HCT116 (cell line): ENCODE data around the gene TOMM40. TPM values are rescaled to one million over a fixed set of nuclear protein-coding genes. Genes with fewer than 3 reads are reported as not detected.
A peak's percentile ranks its signal among the peaks of the same experiment; 100 is the strongest.

Experiments
- ATAC-seq: fragments of 200-7000 bp; cut with Tn5 transposase; 2 replicates; pipeline ENCODE4 v1.9.1; 2020; ENCODE audit warnings: mild to moderate bottlenecking, moderate library complexity
- BruUV-seq: library from RNA; stranded (reverse); fragments of 400-500 nt; replicated peaks from 2 replicates; lab custom pipeline; 2021; lab: Mats Ljungman, UMichigan
- CTCF ChIA-PET: fragments of 300-600 bp; sonication (Branson Sonifier 250); formaldehyde crosslinking; loops from one replicate; lab custom pipeline; 2021; ENCODE audit warnings: antibody characterized with exemption; lab: Charles Lee
- POLR2A ChIA-PET: fragments of 300-600, 350-600 bp; sonication (Branson Sonifier 250); formaldehyde crosslinking; loops from one replicate; lab custom pipeline; 2021; ENCODE audit warnings: antibody characterized with exemption; lab: Charles Lee
- RAD21 ChIA-PET, 2 experiments: fragments of 300-600 bp; sonication (Branson Sonifier 250); formaldehyde crosslinking; loops; one replicate each; lab custom pipeline; 2023; ENCODE audit warnings: low total read pairs in 2 of 2; ENCODE audit not compliant: uncharacterized antibody in 2 of 2, unreplicated experiment in 2 of 2, low non-redundant PET in 1 of 2; lab: Charles Lee
- DNase-seq: peaks from one replicate; pipeline ENCODE4 v3.0.0-alpha.2; 2010; ENCODE audit warnings: low read depth, low spot score
- H2AFZ ChIP-seq: fragments of 200-600 bp; shearing (Covaris generic), sonication (generic); 2 replicates; pipeline ENCODE4 v1.6.1; 2017; ENCODE audit warnings: low read depth, mixed run types, mixed read lengths, antibody characterized with exemption, low read length; ENCODE audit not compliant: poor library complexity, severe bottlenecking
- H3K27ac ChIP-seq: 2 replicates; pipeline ENCODE4 v1.5.1; 2012; ENCODE audit warnings: low read depth, low read length
- H3K27me3 ChIP-seq: fragments of 200-600 bp; sonication (generic); 2 replicates; pipeline ENCODE4 v1.6.1; 2016; ENCODE audit warnings: mixed run types, low read length, mixed read lengths; ENCODE audit not compliant: insufficient read depth
- H3K36me3 ChIP-seq, 2 experiments: fragments of 200-500 bp in 1 of 2; fragments of 200-600 bp in 1 of 2; sonication (Bioruptor generic) in 1 of 2; sonication (generic) in 1 of 2; 2 replicates each; pipeline versions ENCODE4 v1.5.1 to v1.6.1; 2014 to 2016; ENCODE audit warnings: low read length in 2 of 2, inconsistent platforms in 1 of 2, mixed read lengths in 1 of 2, mixed run types in 1 of 2; ENCODE audit not compliant: insufficient read depth in 2 of 2, control insufficient read depth in 1 of 2
- H3K4me1 ChIP-seq, 2 experiments: fragments of 200-600 bp in 1 of 2; sonication (generic) in 1 of 2; 2 replicates each; pipeline versions ENCODE4 v1.5.1 to v1.6.1; 2012 to 2017; ENCODE audit warnings: low read length in 2 of 2, inconsistent platforms in 1 of 2, mild to moderate bottlenecking in 1 of 2, mixed read lengths in 1 of 2, mixed run types in 1 of 2, moderate library complexity in 1 of 2; ENCODE audit not compliant: insufficient read depth in 2 of 2, control insufficient read depth in 1 of 2
- H3K4me2 ChIP-seq: fragments of 200-600 bp; sonication (generic); 2 replicates; pipeline ENCODE4 v1.6.1; 2017; ENCODE audit warnings: mixed run types, low read length, mixed read lengths
- H3K4me3 ChIP-seq, 2 experiments: fragments of 200-600 bp in 1 of 2; sonication (generic) in 1 of 2; replicated peaks in 1 of 2; 2 replicates each; pipeline ENCODE4 v1.5.1; 2011 to 2016; ENCODE audit warnings: low read length in 2 of 2, control low read depth in 1 of 2, low read depth in 1 of 2, mild to moderate bottlenecking in 1 of 2, mixed read lengths in 1 of 2, mixed run types in 1 of 2
- H3K79me2 ChIP-seq: fragments of 200-600 bp; sonication (generic); 2 replicates; pipeline ENCODE4 v1.6.1; 2017; ENCODE audit warnings: mild to moderate bottlenecking, mixed run types, low read length, moderate library complexity, mixed read lengths; ENCODE audit not compliant: insufficient read depth
- H3K9ac ChIP-seq: fragments of 200-600 bp; sonication (generic); 2 replicates; pipeline ENCODE4 v1.6.1; 2016; ENCODE audit warnings: low read length, mixed read lengths
- H3K9me2 ChIP-seq: fragments of 200-600 bp; sonication (generic), shearing (Covaris generic); 2 replicates; pipeline ENCODE4 v1.6.1; 2017; ENCODE audit warnings: mixed run types, mild to moderate bottlenecking, moderate library complexity; ENCODE audit not compliant: insufficient read depth
- H3K9me3 ChIP-seq, 2 experiments: fragments of 200-500 bp in 1 of 2; fragments of 200-600 bp in 1 of 2; sonication (Bioruptor generic) in 1 of 2; sonication (generic) in 1 of 2; 2 replicates each; pipeline ENCODE4 v1.6.1; 2014 to 2017; ENCODE audit warnings: low read length in 2 of 2, mixed read lengths in 2 of 2, inconsistent platforms in 1 of 2, low read depth in 1 of 2, mild to moderate bottlenecking in 1 of 2, mixed run types in 1 of 2, moderate library complexity in 1 of 2; ENCODE audit not compliant: control insufficient read depth in 1 of 2, insufficient read depth in 1 of 2
- H4K20me1 ChIP-seq: fragments of 200-600 bp; sonication (generic), shearing (Covaris generic); 2 replicates; pipeline ENCODE4 v1.6.1; 2017; ENCODE audit warnings: mixed run types, mild to moderate bottlenecking, moderate library complexity; ENCODE audit not compliant: insufficient read depth
- CBX3 ChIP-seq: IDR thresholded peaks from 2 replicates; pipeline ENCODE4 v1.6.1; 2012; ENCODE audit warnings: low read depth
- EGR1 ChIP-seq: IDR thresholded peaks from 2 replicates; pipeline ENCODE4 v1.6.1; 2012; ENCODE audit warnings: low read depth
- ELF1 ChIP-seq: IDR thresholded peaks from 2 replicates; pipeline ENCODE4 v1.6.1; 2012; ENCODE audit warnings: low read depth, borderline replicate concordance
- EZH2 ChIP-seq: fragments of 200-600 bp; sonication (generic); IDR thresholded peaks from 2 replicates; pipeline ENCODE4 v1.6.1; 2017; ENCODE audit warnings: antibody characterized with exemption, mixed run types
- EZH2phosphoT487 ChIP-seq: fragments of 200-600 bp; IDR thresholded peaks from 2 replicates; pipeline ENCODE4 v1.6.1; 2018; ENCODE audit warnings: antibody characterized with exemption, borderline replicate concordance
- FOSL1 ChIP-seq: IDR thresholded peaks from 2 replicates; pipeline ENCODE4 v1.6.1; 2012; ENCODE audit warnings: low read depth
- JUND ChIP-seq: IDR thresholded peaks from 2 replicates; pipeline ENCODE4 v1.6.1; 2012
- POLR2A ChIP-seq: IDR thresholded peaks from 2 replicates; pipeline ENCODE4 v1.7.0; 2011; ENCODE audit warnings: borderline replicate concordance; ENCODE audit not compliant: insufficient read depth, insufficient read length; ENCODE audit errors: extremely low read depth
- SIN3A ChIP-seq: IDR thresholded peaks from 2 replicates; pipeline ENCODE4 v1.6.1; 2012; ENCODE audit warnings: low read depth
- SP1 ChIP-seq: IDR thresholded peaks from 2 replicates; pipeline ENCODE4 v1.6.1; 2012; ENCODE audit warnings: low read depth
- SRF ChIP-seq: IDR thresholded peaks from 2 replicates; pipeline ENCODE4 v1.6.1; 2012; ENCODE audit warnings: low read depth
- YY1 ChIP-seq: IDR thresholded peaks from 2 replicates; pipeline ENCODE4 v1.6.1; 2011; ENCODE audit warnings: low read length, low read depth, moderate library complexity, mild to moderate bottlenecking; ENCODE audit not compliant: insufficient replicate concordance; ENCODE audit errors: extremely low read depth
- ZFX ChIP-seq: fragments of 450-650 bp; IDR thresholded peaks from 2 replicates; pipeline ENCODE4 v1.6.1; 2017
- ZNF274 ChIP-seq: fragments of 200-500 bp; sonication (Bioruptor generic); IDR thresholded peaks from 2 replicates; pipeline ENCODE4 v1.6.1; 2014; ENCODE audit warnings: mild to moderate bottlenecking, low read depth, low read length, inconsistent platforms
- intact Hi-C: fragments of 100-400 bp; cut with micrococcal nuclease; formaldehyde crosslinking; loops from 2 replicates; pipeline ENCODE4 v1.10.0; 2022
- total RNA-seq: library from RNA; stranded (reverse); gene quantifications from one replicate; pipeline ENCODE4 v1.2.1, GENCODE V29; 2021; ENCODE audit not compliant: unreplicated experiment
- TF ChIP-seq, protein P1 (sequence below): IDR thresholded peaks from 2 replicates; pipeline ENCODE4 v1.6.1; 2012
- TF ChIP-seq, protein P2 (sequence below): IDR thresholded peaks from 2 replicates; pipeline ENCODE4 v1.6.1; 2012; ENCODE audit warnings: low read depth
- TF ChIP-seq, protein P3 (sequence below): IDR thresholded peaks from 2 replicates; pipeline ENCODE4 v1.6.1; 2012
- TF ChIP-seq, protein P4 (sequence below), 3 experiments: fragments of 200-600 bp in 1 of 3; sonication (generic) in 1 of 3; IDR thresholded peaks in 2 of 3; conservative IDR thresholded peaks in 1 of 3; 2 replicates each; pipeline ENCODE4 v1.5.1; 2012 to 2017; ENCODE audit warnings: low read depth in 2 of 3, low read length in 2 of 3, antibody characterized with exemption in 1 of 3, borderline replicate concordance in 1 of 3, control low read depth in 1 of 3, mild to moderate bottlenecking in 1 of 3, mixed read lengths in 1 of 3, mixed run types in 1 of 3, moderate library complexity in 1 of 3; ENCODE audit not compliant: insufficient read depth in 1 of 3
- TF ChIP-seq, protein P5 (sequence below): IDR thresholded peaks from 2 replicates; pipeline ENCODE4 v1.6.1; 2011; ENCODE audit warnings: mild to moderate bottlenecking, low read length, moderate library complexity; ENCODE audit not compliant: insufficient replicate concordance; ENCODE audit errors: extremely low read depth

The TOMM40 gene
- total RNA-seq, 1 experiment from 2014 or later = 178 TPM

DNA sequence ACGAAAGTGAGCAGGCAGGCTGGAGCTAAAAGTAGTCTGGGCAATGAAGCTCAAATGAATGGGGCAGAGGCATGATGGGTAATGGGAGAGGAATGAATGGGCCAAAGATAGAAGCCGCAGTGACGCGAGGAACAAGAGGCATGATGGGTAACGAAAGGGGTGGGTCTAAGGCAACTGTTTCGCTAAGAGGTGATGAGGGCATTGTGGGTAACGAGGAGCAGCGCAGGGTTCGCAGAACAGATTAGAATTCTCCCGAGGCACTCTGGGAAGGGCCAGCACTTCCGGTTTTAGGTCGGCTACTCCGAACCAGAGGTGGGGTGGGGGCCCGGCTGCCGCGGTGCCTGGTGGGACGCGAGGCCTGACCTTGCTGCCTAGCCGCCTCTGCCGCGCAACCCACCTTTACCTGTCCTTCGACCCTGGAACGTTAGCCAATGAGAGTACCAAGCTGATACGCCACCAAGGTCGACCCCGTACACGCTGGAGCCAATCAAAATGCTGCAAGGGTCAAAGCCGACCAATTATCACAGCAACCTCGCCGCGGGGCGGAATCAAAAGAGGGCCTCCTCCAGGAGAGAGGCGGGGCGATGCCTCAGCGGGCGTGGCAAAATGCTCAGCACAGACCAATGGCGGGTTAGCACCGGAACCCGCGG, 563 bp upstream of the TOMM40 start:
- CTCF ChIA-PET = interaction anchor here (1.1 to 1.6 kb wide), 7 partner anchors 13 to 320 kb away, joined by 3 to 7 read pairs (median 5); partner anchors contain the start of gene NECTIN2
- POLR2A ChIA-PET = interaction anchor here (0.6 to 1.6 kb wide), 15 partner anchors 8 to 524 kb away, joined by 3 to 6 read pairs (median 4); partner anchors contain the start of genes BLOC1S3, NECTIN2, PVR and TRAPPC6A
- DNase-seq (peak; percentile 100), ATAC-seq (peak; percentile 84)
- Histone ChIP-seq H3K9ac (peak overlapping the region; percentile 80), H3K9me2 (no peaks in the 10 kb centered on the region), H2AFZ (no peak overlapping the region), H4K20me1 (peaks cover 6% of the 10 kb centered on the region; the same call in 1 of the 2 replicates), H3K4me2 (peak overlapping the region; percentile 89), H3K36me3 (peaks cover 10 to 43% of the 10 kb centered on the region in 2 experiments), H3K4me3 (peak overlapping the region; percentile 71 to 79), H3K27ac (peak overlapping the region; percentile 88), H3K27me3 (no peaks in the 10 kb centered on the region), H3K4me1 (peaks cover 12 to 20% of the 10 kb centered on the region in 2 experiments), H3K79me2 (peaks cover 45% of the 10 kb centered on the region), H3K9me3 (no peaks in the 10 kb centered on the region)
- RAD21 ChIA-PET = interaction anchor here in 1 of 2 experiments (0.6 kb wide), 1 partner anchor 190 kb away, joined by 3 read pairs; no protein-coding TSS in a partner anchor
- intact Hi-C loops = no loop called here
- BruUV-seq = no TSS peak
- TF ChIP-seq POLR2A (peak; percentile 96), ELF1 (peak; percentile 92; the same call in 1 of the 2 replicates), CBX3 (no peak), EZH2phosphoT487 (no peak), YY1 (peak; percentile 49), ZFX (no peak), ZNF274 (no peak), SRF (peak; percentile 67; the same call in 1 of the 2 replicates), EGR1 (no peak), SIN3A (peak; percentile 98), JUND (no peak), SP1 (no peak; the same call in 1 of the 2 replicates), EZH2 (no peak), FOSL1 (no peak)
- TF ChIP-seq, protein P1, sequence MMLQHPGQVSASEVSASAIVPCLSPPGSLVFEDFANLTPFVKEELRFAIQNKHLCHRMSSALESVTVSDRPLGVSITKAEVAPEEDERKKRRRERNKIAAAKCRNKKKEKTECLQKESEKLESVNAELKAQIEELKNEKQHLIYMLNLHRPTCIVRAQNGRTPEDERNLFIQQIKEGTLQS = no peak
- TF ChIP-seq, protein P2, sequence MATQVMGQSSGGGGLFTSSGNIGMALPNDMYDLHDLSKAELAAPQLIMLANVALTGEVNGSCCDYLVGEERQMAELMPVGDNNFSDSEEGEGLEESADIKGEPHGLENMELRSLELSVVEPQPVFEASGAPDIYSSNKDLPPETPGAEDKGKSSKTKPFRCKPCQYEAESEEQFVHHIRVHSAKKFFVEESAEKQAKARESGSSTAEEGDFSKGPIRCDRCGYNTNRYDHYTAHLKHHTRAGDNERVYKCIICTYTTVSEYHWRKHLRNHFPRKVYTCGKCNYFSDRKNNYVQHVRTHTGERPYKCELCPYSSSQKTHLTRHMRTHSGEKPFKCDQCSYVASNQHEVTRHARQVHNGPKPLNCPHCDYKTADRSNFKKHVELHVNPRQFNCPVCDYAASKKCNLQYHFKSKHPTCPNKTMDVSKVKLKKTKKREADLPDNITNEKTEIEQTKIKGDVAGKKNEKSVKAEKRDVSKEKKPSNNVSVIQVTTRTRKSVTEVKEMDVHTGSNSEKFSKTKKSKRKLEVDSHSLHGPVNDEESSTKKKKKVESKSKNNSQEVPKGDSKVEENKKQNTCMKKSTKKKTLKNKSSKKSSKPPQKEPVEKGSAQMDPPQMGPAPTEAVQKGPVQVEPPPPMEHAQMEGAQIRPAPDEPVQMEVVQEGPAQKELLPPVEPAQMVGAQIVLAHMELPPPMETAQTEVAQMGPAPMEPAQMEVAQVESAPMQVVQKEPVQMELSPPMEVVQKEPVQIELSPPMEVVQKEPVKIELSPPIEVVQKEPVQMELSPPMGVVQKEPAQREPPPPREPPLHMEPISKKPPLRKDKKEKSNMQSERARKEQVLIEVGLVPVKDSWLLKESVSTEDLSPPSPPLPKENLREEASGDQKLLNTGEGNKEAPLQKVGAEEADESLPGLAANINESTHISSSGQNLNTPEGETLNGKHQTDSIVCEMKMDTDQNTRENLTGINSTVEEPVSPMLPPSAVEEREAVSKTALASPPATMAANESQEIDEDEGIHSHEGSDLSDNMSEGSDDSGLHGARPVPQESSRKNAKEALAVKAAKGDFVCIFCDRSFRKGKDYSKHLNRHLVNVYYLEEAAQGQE = no peak
- TF ChIP-seq, protein P3, sequence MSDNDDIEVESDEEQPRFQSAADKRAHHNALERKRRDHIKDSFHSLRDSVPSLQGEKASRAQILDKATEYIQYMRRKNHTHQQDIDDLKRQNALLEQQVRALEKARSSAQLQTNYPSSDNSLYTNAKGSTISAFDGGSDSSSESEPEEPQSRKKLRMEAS = peak; percentile 63
- TF ChIP-seq, protein P4, sequence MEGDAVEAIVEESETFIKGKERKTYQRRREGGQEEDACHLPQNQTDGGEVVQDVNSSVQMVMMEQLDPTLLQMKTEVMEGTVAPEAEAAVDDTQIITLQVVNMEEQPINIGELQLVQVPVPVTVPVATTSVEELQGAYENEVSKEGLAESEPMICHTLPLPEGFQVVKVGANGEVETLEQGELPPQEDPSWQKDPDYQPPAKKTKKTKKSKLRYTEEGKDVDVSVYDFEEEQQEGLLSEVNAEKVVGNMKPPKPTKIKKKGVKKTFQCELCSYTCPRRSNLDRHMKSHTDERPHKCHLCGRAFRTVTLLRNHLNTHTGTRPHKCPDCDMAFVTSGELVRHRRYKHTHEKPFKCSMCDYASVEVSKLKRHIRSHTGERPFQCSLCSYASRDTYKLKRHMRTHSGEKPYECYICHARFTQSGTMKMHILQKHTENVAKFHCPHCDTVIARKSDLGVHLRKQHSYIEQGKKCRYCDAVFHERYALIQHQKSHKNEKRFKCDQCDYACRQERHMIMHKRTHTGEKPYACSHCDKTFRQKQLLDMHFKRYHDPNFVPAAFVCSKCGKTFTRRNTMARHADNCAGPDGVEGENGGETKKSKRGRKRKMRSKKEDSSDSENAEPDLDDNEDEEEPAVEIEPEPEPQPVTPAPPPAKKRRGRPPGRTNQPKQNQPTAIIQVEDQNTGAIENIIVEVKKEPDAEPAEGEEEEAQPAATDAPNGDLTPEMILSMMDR (IDR thresholded peaks at IDR 0.05 in 2 of 3, conservative IDR thresholded peaks at IDR 0.05 in 1 of 3; ENCODE audit: borderline replicate concordance in 1 of 3, insufficient read depth in 1 of 3, low read depth in 2 of 3, low read length in 2 of 3) = no peak
- TF ChIP-seq, protein P5, sequence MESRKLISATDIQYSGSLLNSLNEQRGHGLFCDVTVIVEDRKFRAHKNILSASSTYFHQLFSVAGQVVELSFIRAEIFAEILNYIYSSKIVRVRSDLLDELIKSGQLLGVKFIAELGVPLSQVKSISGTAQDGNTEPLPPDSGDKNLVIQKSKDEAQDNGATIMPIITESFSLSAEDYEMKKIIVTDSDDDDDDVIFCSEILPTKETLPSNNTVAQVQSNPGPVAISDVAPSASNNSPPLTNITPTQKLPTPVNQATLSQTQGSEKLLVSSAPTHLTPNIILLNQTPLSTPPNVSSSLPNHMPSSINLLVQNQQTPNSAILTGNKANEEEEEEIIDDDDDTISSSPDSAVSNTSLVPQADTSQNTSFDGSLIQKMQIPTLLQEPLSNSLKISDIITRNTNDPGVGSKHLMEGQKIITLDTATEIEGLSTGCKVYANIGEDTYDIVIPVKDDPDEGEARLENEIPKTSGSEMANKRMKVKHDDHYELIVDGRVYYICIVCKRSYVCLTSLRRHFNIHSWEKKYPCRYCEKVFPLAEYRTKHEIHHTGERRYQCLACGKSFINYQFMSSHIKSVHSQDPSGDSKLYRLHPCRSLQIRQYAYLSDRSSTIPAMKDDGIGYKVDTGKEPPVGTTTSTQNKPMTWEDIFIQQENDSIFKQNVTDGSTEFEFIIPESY = no peak
